Measurements from ENCODE around the gene TPX2. TPM values are rescaled to one million over a fixed set of nuclear protein-coding genes. Genes with fewer than 3 reads are reported as not detected.
A peak's percentile ranks its signal among the peaks of the same experiment; 100 is the strongest.

Gene TPX2
- polyA plus RNA-seq, 1 donor from 2014 or later = 2.1 TPM

DNA sequence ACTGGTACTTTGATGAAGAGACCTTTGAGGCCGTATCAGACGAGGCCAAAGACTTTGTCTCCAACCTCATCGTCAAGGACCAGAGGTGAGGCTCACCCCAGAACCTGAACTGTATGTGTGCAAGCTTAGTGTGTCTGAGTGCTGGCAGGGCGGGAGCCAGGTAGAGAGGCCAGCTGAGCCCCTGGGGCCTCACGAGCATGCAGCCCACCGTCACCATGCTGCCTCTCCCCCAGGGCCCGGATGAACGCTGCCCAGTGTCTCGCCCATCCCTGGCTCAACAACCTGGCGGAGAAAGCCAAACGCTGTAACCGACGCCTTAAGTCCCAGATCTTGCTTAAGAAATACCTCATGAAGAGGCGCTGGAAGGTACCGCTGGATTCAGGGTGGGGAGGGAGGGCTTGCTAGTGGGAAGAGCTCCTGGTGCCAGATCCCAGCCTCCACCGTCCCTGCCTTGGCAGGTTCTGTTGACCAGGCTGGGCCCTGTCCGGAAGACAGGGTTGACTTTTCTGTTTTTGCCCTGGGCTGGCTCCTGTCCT, 92.7 kb downstream of the TPX2 start:
- Histone ChIP-seq H3K9me3 (ENCODE audit: low read length) (no peaks in the 10 kb centered on the region), H2AFZ (ENCODE audit: low read depth, low read length) (no peak overlapping the region)
- no peak for TF ChIP-seq EP300 (conservative IDR thresholded peaks at IDR 0.05; ENCODE audit: poor library complexity, severe bottlenecking)
- TF ChIP-seq, protein P1, sequence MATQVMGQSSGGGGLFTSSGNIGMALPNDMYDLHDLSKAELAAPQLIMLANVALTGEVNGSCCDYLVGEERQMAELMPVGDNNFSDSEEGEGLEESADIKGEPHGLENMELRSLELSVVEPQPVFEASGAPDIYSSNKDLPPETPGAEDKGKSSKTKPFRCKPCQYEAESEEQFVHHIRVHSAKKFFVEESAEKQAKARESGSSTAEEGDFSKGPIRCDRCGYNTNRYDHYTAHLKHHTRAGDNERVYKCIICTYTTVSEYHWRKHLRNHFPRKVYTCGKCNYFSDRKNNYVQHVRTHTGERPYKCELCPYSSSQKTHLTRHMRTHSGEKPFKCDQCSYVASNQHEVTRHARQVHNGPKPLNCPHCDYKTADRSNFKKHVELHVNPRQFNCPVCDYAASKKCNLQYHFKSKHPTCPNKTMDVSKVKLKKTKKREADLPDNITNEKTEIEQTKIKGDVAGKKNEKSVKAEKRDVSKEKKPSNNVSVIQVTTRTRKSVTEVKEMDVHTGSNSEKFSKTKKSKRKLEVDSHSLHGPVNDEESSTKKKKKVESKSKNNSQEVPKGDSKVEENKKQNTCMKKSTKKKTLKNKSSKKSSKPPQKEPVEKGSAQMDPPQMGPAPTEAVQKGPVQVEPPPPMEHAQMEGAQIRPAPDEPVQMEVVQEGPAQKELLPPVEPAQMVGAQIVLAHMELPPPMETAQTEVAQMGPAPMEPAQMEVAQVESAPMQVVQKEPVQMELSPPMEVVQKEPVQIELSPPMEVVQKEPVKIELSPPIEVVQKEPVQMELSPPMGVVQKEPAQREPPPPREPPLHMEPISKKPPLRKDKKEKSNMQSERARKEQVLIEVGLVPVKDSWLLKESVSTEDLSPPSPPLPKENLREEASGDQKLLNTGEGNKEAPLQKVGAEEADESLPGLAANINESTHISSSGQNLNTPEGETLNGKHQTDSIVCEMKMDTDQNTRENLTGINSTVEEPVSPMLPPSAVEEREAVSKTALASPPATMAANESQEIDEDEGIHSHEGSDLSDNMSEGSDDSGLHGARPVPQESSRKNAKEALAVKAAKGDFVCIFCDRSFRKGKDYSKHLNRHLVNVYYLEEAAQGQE (IDR thresholded peaks at IDR 0.05; ENCODE audit: borderline replicate concordance) = no peak
- no peak for TF ChIP-seq POLR2AphosphoS5 (IDR thresholded peaks at IDR 0.05)
- TF ChIP-seq TAF1 (IDR thresholded peaks at IDR 0.05; ENCODE audit: low read depth) = no peak
- no peak for TF ChIP-seq SMC3 (conservative IDR thresholded peaks at IDR 0.05; ENCODE audit: poor library complexity)
- TF ChIP-seq MXI1 (conservative IDR thresholded peaks at IDR 0.05; ENCODE audit: poor library complexity, severe bottlenecking) = no peak
- TF ChIP-seq, protein P2, sequence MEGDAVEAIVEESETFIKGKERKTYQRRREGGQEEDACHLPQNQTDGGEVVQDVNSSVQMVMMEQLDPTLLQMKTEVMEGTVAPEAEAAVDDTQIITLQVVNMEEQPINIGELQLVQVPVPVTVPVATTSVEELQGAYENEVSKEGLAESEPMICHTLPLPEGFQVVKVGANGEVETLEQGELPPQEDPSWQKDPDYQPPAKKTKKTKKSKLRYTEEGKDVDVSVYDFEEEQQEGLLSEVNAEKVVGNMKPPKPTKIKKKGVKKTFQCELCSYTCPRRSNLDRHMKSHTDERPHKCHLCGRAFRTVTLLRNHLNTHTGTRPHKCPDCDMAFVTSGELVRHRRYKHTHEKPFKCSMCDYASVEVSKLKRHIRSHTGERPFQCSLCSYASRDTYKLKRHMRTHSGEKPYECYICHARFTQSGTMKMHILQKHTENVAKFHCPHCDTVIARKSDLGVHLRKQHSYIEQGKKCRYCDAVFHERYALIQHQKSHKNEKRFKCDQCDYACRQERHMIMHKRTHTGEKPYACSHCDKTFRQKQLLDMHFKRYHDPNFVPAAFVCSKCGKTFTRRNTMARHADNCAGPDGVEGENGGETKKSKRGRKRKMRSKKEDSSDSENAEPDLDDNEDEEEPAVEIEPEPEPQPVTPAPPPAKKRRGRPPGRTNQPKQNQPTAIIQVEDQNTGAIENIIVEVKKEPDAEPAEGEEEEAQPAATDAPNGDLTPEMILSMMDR (IDR thresholded peaks at IDR 0.05; ENCODE audit: poor library complexity, severe bottlenecking) = no peak
- TF ChIP-seq EZH2 (IDR thresholded peaks at IDR 0.05; ENCODE audit: borderline replicate concordance, insufficient read depth, low read length, poor library complexity, severe bottlenecking) = no peak
- no peak for TF ChIP-seq RAD21 (conservative IDR thresholded peaks at IDR 0.05)

DNA sequence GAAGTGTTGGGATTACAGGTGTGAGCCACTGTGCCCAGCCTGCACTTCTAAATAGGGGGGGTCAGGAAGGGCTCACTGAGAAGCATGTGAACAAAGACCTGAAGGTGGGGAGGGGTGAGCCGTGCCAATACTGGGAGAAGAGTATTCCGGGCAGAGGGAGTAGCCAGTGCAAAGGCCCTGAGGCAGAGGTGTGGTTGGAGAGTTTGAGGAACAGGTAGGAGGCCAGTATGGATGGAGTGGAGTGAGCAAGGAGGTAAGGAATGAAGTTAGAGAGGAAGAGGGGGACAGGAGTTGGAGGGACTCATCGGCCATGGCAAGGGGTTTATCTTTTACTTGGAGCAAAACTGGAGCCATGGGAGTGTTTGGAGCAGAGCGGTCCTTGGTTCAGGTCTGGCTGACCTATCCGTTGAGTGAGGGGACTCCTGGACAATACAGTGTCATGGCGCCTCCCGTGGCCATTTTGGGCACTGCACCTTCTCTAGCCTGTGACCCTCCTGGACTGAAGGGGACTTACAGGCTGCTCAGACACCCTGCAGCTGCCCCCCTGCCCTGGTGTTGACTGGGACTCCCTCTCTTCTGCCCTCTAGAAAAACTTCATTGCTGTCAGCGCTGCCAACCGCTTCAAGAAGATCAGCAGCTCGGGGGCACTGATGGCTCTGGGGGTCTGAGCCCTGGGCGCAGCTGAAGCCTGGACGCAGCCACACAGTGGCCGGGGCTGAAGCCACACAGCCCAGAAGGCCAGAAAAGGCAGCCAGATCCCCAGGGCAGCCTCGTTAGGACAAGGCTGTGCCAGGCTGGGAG, 94.2 kb downstream of the TPX2 start:
- no peaks in the 10 kb centered on the region for H3K36me3 ChIP-seq (ENCODE audit: insufficient read depth, low read length)
- H3K4me2 ChIP-seq (ENCODE audit: low read length) = no peak overlapping the region
- no peak overlapping the region for H2AFZ ChIP-seq (ENCODE audit: low read depth, low read length)
- no peak overlapping the region for H3K27ac ChIP-seq (ENCODE audit: low read length)
- H4K20me1 ChIP-seq (ENCODE audit: insufficient read depth) = no peaks in the 10 kb centered on the region
- no peaks in the 10 kb centered on the region for H3K9me2 ChIP-seq (ENCODE audit: insufficient read depth, low read length)
- no peaks in the 10 kb centered on the region for H3K27me3 ChIP-seq (ENCODE audit: insufficient read depth, low read depth, low read length)
- H3K79me2 ChIP-seq (replicated peaks; ENCODE audit: insufficient read depth, low read length) = no peaks in the 10 kb centered on the region
- no peaks in the 10 kb centered on the region for H3K9me3 ChIP-seq (ENCODE audit: low read length)
- TF ChIP-seq EZH2 (IDR thresholded peaks at IDR 0.05; ENCODE audit: borderline replicate concordance, insufficient read depth, low read length, poor library complexity, severe bottlenecking) = no peak
- TF ChIP-seq, protein P2 (IDR thresholded peaks at IDR 0.05; ENCODE audit: poor library complexity, severe bottlenecking) = peak; percentile 72
- TF ChIP-seq SMC3 (conservative IDR thresholded peaks at IDR 0.05; ENCODE audit: poor library complexity) = peak; percentile 22
- no peak overlapping the region for H3K4me3 ChIP-seq (ENCODE audit: low read length)
- no peak overlapping the region for H3K9ac ChIP-seq (ENCODE audit: low read length)
- H3F3A ChIP-seq (ENCODE audit: insufficient read depth, low read length, poor library complexity, severe bottlenecking) = no peaks in the 10 kb centered on the region

More for the DNA sequence above, 92.7 kb downstream of the TPX2 start:
- Histone ChIP-seq H3K4me2 (ENCODE audit: low read length) (no peak overlapping the region), H3K36me3 (ENCODE audit: insufficient read depth, low read length) (no peaks in the 10 kb centered on the region), H4K20me1 (ENCODE audit: insufficient read depth) (no peaks in the 10 kb centered on the region), H3K9me2 (ENCODE audit: insufficient read depth, low read length) (no peaks in the 10 kb centered on the region), H3K79me2 (replicated peaks; ENCODE audit: insufficient read depth, low read length) (no peaks in the 10 kb centered on the region), H3F3A (ENCODE audit: insufficient read depth, low read length, poor library complexity, severe bottlenecking) (no peaks in the 10 kb centered on the region), H3K9ac (ENCODE audit: low read length) (no peak overlapping the region), H3K27me3 (ENCODE audit: insufficient read depth, low read depth, low read length) (no peaks in the 10 kb centered on the region), H3K4me3 (ENCODE audit: low read length) (no peak overlapping the region), H3K27ac (ENCODE audit: low read length) (no peak overlapping the region)
